ENCODE measurements around the gene MINPP1. TPM values are rescaled to one million over a fixed set of nuclear protein-coding genes. Genes with fewer than 3 reads are reported as not detected.

The MINPP1 gene
- total RNA-seq, 2 donors from 2014 or later, result 9.5 to 10.7 TPM

GRCh38 chr10:87518937-87519336 lies 14.2 kb downstream of the MINPP1 start:
- Histone ChIP-seq H3K4me3 (no peak overlapping the region), H3K27me3 (replicated peaks; ENCODE audit: insufficient read depth) (no peaks in the 10 kb centered on the region), H3K27ac (no peak overlapping the region), H3K4me1 (ENCODE audit: control insufficient read depth in 1 of 2, low read depth in 2 of 2) (peaks cover 2 to 4% of the 10 kb centered on the region in 2 donors), H3K36me3 (peaks cover 18% of the 10 kb centered on the region), H3K9me3 (no peaks in the 10 kb centered on the region)
- DNase-seq (ENCODE audit: low spot score) (no peak), ATAC-seq (ENCODE audit: insufficient number of reproducible peaks, low FRiP score, low read depth) (no peak)
- no peak for TF ChIP-seq CTCF (IDR thresholded peaks at IDR 0.05)

DNA sequence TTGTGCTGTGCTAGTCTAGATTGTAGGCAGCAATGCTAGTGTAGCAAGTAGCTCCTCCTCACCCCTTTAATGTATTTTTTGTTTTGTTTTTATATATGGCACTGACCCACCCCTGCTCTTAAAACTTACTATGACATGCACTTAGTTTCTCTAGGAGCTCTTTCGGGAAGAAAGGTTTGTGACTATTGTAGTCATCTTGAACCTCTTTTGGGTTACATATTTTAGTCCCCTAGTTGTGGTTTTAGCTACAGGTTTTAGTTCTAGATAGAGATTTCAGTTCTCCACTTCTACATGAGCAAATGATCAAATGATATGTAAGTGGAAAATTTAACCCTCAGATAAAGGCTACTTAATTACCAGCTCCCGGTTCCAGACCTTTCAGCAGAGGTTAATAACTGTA lies 14.9 kb downstream of the MINPP1 start:
- no peak for DNase-seq (ENCODE audit: low spot score)
- ATAC-seq (ENCODE audit: insufficient number of reproducible peaks, low FRiP score, low read depth), result no peak
- Histone ChIP-seq H3K27ac (no peak overlapping the region), H3K9me3 (no peaks in the 10 kb centered on the region), H3K36me3 (peaks cover 12% of the 10 kb centered on the region), H3K4me3 (no peak overlapping the region), H3K27me3 (replicated peaks; ENCODE audit: insufficient read depth) (no peaks in the 10 kb centered on the region), H3K4me1 (ENCODE audit: control insufficient read depth in 1 of 2, low read depth in 2 of 2) (peaks cover 2 to 10% of the 10 kb centered on the region in 2 donors)
- no peak for TF ChIP-seq CTCF (IDR thresholded peaks at IDR 0.05)

- Histone ChIP-seq H3K4me3 (no peak overlapping the region), H3K4me1 (ENCODE audit: control insufficient read depth in 1 of 2, low read depth in 2 of 2) (peaks cover 2 to 10% of the 10 kb centered on the region in 2 donors), H3K9me3 (no peaks in the 10 kb centered on the region), H3K27ac (peak overlapping the region; percentile 22 to 33), H3K27me3 (replicated peaks; ENCODE audit: insufficient read depth) (no peaks in the 10 kb centered on the region), H3K36me3 (peaks cover 1% of the 10 kb centered on the region)
- TF ChIP-seq CTCF (IDR thresholded peaks at IDR 0.05), result no peak
- no peak for DNase-seq (ENCODE audit: low spot score)
- no peak for ATAC-seq (ENCODE audit: insufficient number of reproducible peaks, low FRiP score, low read depth)
Measured at GRCh38 chr10:87523731-87524130, 19.0 kb downstream of the MINPP1 start.

GRCh38 chr10:87524296-87524695 lies 19.6 kb downstream of the MINPP1 start:
- ATAC-seq (ENCODE audit: insufficient number of reproducible peaks, low FRiP score, low read depth), result no peak
- H3K4me3 ChIP-seq, result no peak overlapping the region
- H3K9me3 ChIP-seq, result no peaks in the 10 kb centered on the region
- peak overlapping the region; percentile 22 to 33 for H3K27ac ChIP-seq
- no peaks in the 10 kb centered on the region for H3K36me3 ChIP-seq
- DNase-seq (ENCODE audit: low spot score), result no peak
- peaks cover 2 to 10% of the 10 kb centered on the region in 2 donors for H3K4me1 ChIP-seq (ENCODE audit: control insufficient read depth in 1 of 2, low read depth in 2 of 2)
- no peak for TF ChIP-seq CTCF (IDR thresholded peaks at IDR 0.05)
- H3K27me3 ChIP-seq (replicated peaks; ENCODE audit: insufficient read depth), result no peaks in the 10 kb centered on the region

DNA sequence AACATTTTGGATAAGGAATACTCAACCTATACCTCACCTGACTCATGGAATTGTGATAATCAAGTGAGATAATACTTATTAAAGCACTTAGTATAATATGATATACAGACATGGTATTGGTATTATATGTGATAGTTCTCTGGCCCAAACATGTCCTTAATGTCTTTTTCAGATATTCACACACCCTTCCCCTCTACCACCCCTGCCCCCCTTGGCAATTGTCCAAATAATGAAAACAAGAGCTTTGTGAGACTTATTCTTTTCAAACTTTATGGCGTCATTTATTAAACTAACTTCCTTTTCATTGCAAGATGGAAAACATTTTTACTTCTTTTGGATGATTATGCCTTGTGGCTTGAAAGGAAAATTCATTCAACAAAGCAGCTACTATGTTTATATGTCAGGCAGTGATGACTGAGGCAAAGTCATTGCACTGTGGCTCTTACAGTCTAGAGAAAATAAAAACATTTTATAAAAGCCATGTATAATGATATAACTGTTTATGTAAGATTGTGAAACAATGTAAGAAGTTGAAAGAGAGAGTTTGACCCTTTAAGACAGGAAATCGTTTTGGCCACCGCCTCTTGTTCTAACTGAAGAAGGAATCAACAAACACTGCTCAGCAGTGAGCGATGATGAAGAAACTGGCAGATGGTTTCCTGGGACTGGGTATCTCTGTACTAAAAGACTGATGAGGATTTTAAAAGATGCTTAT lies 27.4 kb downstream of the MINPP1 start:
- peak overlapping the region; percentile 25 to 30 for H3K27ac ChIP-seq
- H3K27me3 ChIP-seq (replicated peaks; ENCODE audit: insufficient read depth), result no peaks in the 10 kb centered on the region
- ATAC-seq (ENCODE audit: insufficient number of reproducible peaks, low FRiP score, low read depth) (peak; percentile 36), DNase-seq (ENCODE audit: low spot score) (no peak)
- H3K4me1 ChIP-seq (ENCODE audit: control insufficient read depth in 1 of 2, low read depth in 2 of 2), result peaks cover 6 to 27% of the 10 kb centered on the region in 2 donors
- peaks cover 9% of the 10 kb centered on the region for H3K36me3 ChIP-seq
- TF ChIP-seq CTCF (IDR thresholded peaks at IDR 0.05), result no peak
- no peak overlapping the region for H3K4me3 ChIP-seq
- no peaks in the 10 kb centered on the region for H3K9me3 ChIP-seq
